Measurements from ENCODE around the gene EVC.
A peak's percentile ranks its signal among the peaks of the same experiment; 100 is the strongest.
"Not testable (repeated sequence)": the region's sequence is repeated elsewhere in the genome, so short reads cannot be mapped to it uniquely, and the experiment has no call there.

EVC gene

DNA sequence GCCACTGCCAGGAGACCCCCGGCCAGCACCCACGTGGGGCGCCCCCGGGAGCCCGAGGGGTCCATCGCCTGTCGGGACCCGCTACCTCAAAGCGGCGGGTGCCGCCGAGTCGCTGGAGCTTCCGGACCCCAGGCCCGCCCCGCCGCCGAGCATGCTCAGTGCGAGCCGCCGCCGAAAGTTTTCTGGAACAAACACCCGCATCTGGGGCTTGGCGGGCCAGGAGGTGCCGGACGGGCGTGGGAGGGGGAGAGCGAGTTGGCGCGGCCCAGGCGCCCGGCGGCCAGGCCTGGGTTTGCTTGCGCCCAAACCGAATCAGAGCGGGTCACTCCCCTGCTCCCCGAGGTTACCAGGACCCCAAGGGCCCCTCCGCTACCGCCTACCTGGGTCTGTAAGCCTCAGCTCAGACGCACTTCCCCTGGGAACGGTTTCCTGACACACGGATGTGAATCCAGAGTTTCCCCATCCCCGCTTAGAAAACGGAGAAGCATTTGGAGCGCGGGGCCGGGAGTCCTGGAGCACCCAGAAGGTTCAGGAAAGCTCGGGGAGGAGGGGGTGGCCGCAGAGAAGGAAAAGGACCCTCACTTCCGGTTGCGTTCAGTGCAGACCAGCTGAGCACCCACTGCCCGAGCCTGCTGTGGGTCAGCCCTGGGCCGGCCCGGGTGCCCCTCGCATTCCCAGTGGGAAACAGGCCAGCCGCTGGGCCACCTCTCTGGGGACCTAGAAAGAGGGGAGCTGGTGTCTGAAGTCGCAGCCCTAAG lies 2.4 kb upstream of the EVC start, which contains the start of gene EVC2:
Gene EVC2, minus strand, starts transcription at position 111 of the 758 bp plus-strand sequence. Its CDS starts 46 bp downstream, at position 65.
- peak; percentile 59 for DNase-seq

- DNase-seq = no peak
Observed at GRCh38 chr4:5709207-5709575, 1.8 kb upstream of the EVC start.

- peak; percentile 56 for DNase-seq
Observed at GRCh38 chr4:5710065-5710960, 688 bp upstream of the EVC start.

DNA sequence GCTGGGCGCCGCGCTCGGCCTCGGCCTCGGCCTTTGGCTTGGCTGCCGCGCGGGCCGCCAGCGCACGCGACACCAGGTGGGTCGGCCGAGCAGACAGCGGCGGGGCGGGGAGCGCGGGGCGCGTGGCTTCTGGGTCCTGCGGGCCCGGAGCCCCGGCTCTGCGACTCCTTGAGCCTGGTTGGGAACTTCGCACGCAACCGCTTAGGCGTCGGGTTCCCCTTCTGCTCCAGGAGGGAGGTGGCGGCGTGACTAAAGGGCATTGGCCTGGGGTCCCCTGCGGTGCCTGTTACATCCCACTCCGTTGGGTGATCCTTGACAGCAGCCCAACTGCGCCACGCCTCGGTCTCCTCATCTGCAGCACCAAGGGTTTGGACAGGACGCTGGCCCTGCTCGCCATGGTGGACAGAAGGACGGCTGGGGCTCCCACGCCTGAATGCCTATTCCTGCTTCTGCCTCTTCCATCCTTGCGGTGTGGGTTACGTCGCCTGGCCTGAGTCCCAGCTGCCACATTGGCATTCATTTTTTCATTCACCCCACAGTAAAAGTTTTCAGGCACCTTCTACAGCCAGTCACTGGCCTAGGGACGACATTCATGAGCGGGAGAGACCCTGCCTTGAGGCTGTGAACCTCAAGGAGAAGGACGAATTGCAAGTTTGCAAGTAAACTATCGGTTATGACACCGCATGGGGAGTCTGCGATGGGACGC lies 631 bp downstream of the EVC start:
- DNase-seq = peak; percentile 35

DNA sequence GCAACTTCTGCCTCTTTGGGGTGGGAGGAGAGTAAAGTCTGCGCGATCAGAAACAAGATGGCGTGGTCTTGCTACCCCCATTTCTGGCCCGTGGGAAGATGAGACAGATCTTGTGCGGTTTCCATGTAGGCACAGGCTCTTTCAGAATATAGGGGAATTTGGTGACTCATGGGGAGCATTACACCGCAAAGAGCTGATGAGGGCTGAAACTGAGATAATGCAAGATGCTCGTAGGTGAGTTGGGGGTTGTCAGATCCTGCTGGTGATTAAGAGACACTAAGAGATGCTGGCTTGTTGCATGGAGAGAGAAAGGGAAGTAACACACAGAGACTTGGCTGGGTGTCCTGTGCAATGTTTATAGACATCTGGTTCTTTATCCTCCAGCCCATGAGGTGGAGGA lies 1.5 kb downstream of the EVC start:
- peak; percentile 73 for DNase-seq

DNA sequence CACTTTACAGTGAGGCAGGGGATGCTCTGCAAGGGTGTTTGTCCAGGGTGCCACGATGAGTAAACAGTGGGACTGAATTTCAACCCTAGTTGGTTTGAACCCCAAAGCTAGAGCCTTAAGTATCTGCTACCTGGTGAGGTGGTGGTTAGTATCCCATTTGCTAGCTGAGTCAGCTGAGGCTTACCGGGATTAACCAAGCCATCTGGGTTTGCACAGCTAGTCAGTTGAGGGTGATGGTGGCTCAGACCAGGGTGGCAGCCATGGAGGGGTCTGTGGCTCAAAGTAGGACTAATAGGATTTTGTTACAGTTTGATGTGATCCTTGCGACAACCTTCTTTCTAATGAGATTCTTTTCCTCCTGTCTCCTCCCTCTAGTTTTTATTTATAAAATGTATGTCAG lies 1.9 kb downstream of the EVC start:
- no peak for DNase-seq

DNA sequence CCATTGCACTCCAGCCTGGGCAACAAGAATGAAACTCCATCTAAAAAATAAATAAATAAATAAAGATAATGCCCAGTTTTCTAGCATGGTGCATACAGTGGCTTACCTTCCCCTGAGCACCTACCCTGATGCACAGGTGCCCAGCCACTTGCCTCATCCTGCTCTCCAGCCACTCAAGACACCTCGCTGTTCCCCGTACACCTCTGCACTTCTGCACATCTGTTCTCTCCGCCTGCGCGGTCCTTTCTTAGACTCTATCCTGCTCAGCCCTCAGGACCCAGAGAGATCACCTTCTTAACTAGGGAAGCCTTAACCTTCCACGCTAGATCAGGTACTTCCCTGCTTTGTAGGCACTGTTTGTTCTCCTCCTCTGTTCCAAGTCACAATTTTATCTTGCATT lies 2.9 kb downstream of the EVC start:
- DNase-seq = no peak

GRCh38 chr4:5715357-5715756 lies 4.4 kb downstream of the EVC start:
- no peak for DNase-seq

DNA sequence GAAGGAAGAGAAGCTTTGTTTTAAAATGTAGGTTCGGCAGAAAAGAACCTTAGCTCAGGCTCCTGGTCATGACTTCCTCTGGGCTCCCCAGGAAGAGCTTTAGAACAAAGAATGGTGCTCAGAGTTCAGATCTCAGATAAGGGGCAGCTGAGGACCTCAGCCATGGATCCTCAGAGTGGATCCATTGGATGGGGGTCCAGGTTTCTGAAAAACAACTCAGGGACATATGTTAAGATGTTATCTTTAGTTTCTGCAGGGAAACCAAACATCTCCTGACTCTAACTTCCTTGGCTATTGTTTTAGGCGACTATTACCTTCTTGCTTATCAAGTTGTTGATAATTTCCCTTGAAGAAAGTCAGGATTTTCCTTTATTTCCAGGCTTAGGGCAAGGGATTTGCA lies 5.4 kb downstream of the EVC start:
- DNase-seq = no peak

DNA sequence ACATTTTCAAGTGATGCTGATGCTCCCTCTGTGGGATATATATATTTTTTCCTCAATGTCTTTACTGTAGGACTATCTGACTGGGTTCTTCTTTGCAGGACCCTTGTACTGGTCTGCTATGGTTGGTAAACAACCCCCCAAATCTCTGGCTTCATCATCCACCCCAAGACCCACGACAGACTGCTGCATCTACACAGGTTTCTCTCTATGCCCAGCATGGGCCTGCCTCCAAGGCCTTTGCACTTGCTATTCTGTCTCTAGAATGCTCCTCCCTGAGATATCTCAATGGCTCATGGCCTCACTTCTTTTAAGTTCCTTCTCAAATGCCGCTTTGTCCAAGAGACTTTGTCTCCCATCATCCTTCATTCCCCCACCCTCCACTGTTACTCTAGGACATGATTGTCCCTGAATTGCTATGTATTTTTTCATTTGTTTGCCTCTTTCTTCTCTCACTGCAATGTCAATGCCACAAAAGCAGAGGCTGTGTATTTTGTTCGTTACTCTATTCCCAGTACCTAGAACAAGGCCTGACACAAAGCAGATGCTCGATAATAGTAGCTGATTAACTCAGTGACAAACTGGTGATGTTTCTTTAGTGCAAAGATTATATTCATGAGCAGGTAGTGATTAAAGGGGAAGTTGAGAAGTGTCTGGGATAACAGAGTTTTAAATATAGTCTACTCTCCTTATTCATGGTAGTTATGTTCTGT lies 6.6 kb downstream of the EVC start:
- no peak for DNase-seq

DNA sequence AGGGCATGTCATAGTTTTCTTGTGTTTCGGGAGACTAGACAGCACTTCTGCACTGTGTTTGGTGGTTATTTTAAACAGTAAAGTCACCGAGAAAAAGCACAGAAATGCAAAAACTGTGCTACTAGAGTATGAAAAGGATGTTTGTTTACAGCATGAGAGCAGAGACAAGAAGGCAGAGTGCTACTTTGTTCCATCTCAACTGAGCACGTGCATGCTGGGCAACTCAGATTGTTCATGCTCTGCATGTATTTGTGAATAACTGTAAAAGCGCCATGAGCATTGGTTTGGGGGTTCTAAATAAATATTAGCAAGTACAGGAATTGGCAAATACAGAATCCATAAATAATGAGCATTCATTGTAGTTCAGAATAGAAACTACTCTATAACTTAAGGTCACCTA lies 7.4 kb downstream of the EVC start:
- DNase-seq = no peak

DNA sequence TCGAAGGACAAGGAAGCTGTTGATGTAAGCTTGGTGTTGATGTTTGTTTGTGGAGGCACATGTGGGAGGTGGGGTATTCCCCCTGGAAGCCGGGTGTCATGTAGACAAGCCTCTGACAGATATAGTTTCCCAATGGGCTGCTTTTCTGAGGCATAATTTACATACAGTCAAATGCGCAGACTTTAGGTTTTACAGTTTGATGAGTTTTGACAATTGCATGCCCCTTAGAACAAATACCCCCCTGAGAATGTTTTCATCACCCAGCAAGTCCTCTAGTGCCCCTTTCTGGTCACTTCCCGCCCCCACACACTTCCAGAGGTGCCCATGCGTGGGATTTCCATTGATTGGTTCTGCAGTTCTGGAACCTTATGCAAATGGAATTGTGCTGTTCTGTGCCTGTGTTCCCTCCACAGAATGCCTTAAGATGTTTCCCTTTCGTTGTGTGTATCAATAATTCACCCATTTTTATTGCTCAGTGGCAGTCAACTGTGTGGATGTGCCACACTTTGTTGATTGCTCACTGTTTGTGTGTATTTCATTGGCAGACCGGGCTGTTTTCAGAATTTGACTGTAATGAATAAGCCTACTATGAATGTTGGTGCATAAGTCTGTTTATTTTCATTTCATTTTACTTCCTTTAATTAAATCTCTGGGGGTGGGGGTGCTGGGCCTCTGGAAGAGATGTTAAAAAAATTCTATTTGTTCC lies 8.5 kb downstream of the EVC start:
- DNase-seq = no peak

- DNase-seq = no peak
Observed at GRCh38 chr4:5720157-5720850, 9.3 kb downstream of the EVC start.

- DNase-seq = no peak
Observed at GRCh38 chr4:5720980-5721379, 10.0 kb downstream of the EVC start.

GRCh38 chr4:5721923-5722322 lies 10.9 kb downstream of the EVC start:
- no peak for DNase-seq

- DNase-seq = no peak
Observed at GRCh38 chr4:5722328-5722727, 11.3 kb downstream of the EVC start.

DNA sequence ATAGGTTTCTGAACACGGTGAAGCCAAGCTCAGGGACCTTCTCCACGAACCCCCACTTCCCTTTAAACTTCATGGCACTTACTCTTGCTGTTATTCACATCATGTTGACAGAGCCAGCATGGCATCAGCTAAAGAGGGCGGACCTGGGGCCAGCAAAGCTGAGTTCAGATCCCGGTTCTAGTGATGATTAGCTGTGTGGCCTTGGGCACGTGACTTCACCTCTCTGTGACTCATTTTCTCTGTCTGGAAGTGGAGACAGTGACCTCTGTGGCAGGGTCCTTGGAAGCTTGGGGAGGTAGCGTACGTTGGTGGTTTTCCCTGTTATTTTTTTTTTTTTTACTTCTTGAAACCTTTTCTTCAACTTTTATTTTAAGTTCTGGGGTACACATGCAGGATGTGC lies 13.4 kb downstream of the EVC start:
- no peak for DNase-seq

- not testable (repeated sequence) for DNase-seq
Observed at GRCh38 chr4:5728412-5728811, 17.4 kb downstream of the EVC start.

DNA sequence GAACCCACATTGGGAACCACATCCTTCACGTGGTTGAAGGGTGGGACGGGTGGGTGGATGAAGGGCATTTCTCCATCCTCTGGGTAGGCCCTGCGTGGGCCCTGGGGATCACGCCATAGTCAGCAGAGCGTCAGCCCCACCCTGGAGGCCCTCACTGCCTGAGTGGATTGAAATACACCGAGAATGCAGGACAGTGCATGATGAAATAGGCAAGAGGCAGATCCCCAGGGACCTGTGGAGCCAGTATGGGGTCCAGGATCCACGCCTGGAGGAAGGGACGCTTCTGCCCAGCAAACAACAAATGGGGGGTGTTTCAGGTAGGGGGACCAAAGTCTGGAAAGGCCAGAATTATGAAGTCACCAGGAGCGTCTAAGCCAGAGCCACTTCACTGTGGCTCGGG lies 19.4 kb downstream of the EVC start:
- DNase-seq = no peak

GRCh38 chr4:5730993-5731990 lies 20.3 kb downstream of the EVC start:
- no peak for DNase-seq
